HG03469 (cell line): ENCODE results near the gene BORCS8.
"Not testable (repeated sequence)": the region's sequence is repeated elsewhere in the genome, so short reads cannot be mapped to it uniquely, and the experiment has no call there.

Source experiments
- ATAC-seq: cut with Tn5 transposase; IDR thresholded peaks from one replicate; pipeline ENCODE4 v1.9.1; 2021; ENCODE audit warnings: mild to moderate bottlenecking, moderate library complexity, moderate number of reproducible peaks; ENCODE audit not compliant: unreplicated experiment

Gene BORCS8

DNA sequence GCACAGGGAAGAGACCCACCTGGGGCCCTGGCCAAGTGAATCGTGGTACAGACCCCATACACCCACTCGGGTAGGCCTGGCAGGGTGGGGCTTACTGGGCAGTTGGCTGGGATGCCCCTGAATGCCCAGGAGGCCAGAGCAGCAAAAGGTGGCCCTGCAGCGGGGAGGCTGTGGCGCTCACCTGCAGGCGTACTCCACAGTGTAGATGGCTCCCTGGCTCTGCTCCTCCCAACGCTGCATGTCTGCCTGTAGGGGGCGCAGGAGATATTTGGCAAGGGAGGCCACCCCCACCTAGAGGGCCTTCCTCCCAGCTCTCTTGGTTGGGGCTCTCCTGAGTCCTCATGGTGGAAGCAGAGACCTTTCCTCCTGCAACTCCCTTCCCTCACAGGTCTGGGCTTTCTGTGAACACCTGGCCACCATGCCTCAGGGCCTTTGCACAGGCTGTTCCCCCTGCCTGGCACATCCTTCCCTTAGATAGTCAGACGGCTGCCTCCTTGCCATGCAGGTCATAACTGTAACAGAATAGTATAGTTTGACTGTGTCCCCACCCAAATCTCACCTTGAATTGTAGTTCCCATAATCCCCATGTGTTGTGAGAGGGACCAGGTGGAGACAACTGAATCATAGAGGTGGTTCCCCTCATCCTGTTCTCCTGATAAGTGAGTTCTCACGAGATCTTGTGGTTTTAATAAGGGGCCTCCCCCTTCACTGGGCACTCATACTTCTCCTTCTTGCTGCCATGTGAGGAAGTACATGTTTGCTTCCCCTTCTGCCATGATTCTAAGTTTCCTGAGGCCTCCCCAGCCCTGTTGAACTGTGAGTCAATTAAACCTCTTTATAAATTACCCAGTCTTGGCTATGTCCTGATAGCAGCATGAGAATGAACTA, 5.9 kb downstream of the BORCS8 start:
- ATAC-seq: no peak

DNA sequence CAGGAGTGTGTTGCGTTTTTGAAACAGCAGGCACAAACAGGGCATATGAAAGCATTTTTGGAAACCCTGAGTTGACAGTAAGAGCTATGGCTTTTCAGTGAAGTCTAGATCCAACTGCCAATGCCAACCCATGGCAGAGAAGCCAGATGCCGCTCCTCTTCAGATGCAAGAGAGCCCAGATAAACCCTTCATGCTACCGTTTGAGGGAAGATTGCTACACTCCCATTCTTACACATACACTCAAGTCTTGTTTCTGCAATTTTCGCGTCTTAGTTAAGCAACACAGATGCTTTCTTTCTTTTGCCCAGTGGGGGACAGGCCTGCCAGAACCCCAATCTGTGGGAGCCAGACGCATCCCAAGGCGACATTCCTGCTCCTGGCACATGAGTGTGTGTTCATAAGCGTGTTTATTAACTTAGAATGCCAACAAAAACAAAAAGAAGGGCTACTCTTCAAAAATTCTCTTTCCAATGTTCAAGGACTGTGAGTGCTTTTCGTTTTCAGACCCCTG, 10.4 kb downstream of the BORCS8 start:
- ATAC-seq: no peak

DNA sequence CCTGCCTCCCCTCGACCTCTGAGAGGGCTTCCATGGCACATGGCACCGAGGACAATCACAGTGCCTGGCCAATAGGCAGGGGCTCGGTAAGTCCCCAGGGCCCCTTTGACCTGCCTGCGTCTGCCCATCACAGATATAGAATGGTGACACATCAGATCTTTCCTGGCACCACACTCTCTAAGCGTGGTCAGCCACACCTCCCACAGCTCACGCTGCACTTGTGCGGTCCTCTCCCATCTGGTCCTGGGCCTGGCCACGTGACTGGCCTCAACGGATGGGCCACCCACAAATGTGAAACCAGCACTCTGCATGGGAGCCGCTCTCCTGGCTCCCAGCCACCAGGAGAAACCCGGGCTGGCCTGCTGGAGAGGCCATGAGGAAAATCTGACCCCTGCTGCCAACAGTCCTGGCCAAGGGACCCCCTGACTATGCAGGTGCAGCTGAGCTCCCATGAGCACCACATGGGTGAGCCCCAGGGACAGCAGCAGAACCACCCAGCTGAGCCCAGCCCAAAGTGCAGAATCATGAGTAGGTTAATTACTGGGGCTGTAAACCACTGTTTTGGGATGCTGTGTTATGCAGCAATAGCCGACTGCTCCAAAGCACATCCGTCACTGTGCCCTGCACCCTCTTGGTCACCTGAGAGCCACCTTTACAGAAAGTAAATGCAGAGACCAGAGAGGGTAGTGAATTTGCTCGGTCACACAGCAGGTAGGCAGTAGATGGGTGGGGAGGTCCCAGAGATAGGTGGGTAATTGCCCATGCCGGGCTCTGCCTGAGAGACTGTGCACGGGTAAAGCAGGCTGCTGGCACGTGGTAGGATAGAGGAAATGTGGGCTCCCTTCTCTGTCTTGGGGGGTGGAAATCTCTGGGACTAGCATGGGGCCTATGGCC, 12.2 kb downstream of the BORCS8 start:
- ATAC-seq: no peak

DNA sequence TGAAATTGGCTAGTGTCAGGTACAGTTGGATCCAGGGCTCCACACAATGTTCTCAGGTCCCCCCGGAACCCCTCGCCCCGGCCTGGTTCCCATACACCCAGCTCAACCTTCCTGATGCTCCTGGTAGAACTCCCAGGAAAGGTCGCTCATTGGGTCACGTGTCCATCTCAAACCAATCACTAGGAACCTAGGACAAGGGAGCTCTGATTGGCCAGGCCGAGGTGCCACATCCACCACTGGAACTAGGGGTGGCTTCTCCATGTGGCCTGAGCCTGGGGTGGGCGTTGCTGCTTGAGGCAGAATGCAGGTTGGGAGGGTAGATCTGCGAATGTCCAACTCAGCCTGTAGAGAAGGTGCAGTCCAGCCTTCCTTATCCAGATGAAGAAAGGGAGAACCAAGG, 15.0 kb downstream of the BORCS8 start:
- ATAC-seq: no peak

DNA sequence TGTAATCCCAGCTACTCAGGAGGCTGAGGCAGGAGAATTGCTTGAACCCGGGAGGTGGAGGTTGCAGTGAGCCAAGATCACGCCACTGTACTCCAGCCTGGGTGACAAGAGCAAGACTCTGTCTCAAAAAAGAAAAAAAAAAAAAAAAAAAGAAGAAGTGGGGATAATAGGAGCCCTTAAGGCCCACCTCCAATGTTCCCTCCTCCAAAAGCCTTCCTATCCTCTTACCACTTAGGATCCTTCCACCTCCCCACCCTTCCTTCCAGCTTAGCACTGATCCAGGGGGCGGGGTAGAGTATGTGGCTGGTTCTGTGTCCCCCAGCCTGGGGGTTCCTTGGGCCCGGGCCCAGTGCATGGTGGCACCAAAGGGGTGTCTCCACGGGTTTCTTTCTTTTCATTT, 18.7 kb downstream of the BORCS8 start:
- ATAC-seq: not testable (repeated sequence)

DNA sequence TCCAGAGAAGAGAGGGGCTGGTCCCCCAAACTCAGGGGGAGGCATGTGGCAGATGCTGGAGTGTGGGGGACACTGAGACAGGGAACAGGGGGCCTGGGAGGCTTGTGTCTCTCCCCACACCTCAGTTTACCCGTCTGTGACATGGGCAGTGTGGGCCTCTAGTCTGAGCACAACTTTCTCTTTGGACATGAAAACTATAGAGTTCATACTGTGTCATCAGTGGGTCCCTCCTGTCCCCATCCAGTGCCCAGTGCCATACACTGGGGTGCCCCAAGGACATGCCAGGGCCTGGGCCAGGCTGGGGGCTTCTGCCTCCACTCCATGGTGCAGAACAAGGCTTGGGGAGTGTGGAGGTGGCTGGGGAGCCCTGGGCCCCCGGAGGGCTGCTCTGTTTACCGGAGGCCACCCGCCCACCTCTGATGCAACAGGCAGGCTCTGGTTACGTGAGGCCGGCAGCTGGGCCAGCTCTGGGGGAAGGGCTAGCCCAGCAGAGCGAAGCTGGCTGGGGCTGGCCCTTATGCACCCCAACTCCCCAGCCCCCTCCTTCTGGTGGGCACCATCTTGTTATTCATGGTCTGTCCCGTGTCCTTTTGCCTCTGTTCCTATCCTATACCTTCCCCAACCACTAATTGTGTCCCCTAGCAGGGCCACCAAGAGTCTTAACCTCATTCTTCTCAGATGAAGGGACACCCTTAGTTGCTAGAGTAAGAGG, 20.0 kb downstream of the BORCS8 start:
- no peak for ATAC-seq

DNA sequence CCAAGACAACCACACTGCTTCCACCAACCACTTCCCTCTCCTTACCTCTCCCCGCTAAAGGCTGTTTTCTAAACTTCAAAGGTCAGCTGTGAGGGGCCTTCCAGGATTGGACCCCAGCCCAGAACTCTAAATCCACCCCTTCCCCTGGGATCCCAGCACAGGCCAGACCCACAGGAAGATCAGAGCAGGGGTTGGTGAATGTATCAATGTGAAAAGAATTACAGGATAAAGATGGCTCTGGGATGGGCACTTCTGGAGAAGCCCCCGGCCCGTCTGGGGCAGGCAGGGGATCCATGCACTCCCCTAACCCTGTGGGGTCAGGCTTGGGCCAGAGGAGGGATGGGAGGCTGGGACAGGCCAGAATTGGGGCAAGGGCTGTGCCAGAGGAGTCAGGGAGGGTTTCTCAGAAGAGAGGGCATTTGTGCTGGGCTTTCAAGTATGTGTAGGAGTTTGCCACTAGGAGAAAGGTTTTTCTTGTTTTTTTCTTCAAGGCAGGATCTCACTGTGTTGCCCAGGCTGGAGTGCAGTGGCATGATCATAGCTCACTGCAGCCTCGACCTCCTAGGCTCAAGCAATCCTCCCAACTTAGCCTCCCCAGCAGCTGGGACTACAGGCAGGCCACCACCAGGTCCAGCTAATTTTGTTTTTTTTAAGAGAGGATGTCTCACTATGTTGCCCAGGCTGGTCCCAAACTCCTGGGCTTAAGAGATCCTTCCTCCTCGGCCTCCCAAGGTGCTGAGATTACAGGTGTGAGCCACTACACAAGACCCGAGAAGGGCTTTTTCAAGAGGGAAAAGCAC, 20.9 kb downstream of the BORCS8 start:
- ATAC-seq: no peak

DNA sequence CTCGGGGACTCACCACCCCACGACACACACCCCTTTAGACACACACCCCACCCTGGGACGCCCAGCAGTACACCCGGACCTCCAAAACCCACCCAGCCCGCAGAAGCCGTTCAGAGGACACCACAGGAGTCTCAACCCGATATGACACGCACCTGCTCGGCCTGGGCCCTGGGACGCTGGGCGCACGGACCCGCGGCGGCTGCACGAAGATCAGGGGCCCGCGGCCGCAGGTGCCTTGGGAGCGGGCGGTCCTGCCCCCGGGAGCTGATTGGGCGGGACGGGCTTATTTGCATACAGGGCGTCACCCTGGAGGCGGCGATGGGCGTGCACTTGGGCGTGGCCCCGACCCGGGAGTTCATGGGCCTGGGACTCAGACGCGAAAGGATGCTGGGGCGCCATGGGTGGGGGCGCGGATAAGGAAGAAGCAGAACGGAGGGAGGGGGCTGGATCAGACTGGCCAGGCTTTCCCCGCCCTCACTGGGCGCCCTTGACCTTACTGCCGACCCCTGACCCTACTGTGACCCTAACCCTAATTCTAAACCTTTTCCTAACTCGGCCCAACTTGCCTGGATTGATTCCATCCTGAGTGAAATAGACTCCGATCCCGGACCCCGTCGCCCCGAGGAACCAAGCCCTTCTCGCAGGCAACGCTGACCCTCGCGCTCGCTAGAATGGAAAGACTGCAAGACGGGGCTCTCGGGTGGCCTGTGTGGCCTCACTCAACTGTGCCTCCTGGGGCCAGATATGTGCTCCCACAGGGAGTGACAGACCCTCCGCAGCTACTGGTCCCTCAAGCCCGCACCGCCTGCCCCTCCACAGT, 21.7 kb downstream of the BORCS8 start, which contains the start of gene MEF2B:
Gene MEF2B, minus strand, starts transcription at position 211 of the 820 bp plus-strand sequence. CDS start 19,528 bp downstream, outside the sequence.
- ATAC-seq: peak; percentile 71

DNA sequence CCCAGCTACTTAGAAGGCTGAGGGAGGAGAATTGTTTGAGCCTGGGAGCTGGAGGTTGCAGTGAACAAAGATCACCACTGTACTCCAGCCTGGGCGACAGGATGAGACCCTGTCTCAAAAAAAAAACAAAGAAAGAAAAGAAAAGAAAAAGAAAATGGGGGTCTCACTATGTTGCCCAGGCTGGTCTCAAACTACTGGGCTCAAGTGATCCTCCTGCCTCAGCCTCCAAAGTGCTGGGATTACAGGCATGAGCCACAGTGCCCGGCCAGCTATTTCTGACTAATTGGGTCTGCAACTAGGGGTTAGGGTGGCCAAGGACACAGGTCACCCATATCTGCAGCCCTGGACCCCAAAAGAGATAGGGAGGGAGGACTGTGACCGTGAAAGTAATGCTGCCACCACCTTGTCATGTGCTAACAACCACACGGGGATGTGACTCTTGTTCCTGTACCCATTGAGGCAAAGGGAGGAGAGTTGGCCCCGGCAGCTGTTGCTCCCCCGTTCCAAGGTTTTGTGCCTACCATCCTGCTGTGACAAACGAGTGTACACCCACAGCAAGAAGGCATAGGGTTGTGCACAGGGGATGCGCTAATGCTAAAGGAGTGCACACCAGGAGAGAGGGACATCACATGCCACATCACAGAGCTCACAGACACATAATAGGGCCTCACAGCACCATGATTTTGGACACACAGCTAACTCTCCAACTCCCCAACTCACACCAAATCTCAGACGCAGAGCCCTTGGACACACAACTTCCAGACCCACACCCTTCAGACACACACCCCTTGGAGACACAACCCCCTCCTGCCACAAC, 22.5 kb downstream of the BORCS8 start:
- no peak for ATAC-seq

DNA sequence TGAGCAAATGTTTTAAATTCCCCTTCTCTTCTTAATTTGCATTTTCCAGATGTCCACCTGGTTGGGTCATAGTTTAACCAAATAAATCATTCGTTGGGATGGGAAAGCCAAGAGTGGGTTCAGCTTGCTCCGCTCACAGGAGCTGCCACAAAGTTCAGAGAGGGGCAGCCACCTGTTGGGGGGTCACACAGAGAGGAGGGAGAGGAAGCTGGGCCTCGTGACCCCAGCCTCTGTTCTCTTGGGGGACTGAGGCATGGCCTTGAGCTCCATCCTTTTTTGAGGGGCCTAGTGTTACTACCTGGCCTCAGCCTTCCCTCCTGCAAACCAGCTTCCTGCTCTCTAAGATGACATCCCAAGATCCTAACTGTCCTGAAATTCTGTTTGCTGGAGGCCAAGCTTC, 24.3 kb downstream of the BORCS8 start:
- ATAC-seq: no peak

DNA sequence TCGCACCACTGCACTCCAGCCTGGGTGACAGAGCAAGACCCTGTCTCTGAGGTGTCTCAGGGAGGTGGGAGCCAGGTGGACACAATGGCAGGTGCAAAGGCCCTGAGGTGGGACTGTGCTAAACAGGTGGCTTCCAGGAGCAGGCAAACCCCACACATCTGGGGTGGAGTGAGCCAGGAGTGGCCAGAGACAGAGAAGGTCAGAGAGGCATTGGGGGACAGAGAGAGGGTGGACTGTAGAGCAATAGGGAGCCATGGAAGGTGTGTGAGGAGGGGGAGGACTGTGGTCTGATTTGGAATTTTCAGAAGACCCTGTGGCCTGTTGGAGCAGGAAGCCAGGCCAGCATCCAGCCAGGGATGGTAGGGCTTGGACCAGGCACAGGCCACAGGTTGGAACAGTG, 26.6 kb downstream of the BORCS8 start:
- ATAC-seq: no peak

DNA sequence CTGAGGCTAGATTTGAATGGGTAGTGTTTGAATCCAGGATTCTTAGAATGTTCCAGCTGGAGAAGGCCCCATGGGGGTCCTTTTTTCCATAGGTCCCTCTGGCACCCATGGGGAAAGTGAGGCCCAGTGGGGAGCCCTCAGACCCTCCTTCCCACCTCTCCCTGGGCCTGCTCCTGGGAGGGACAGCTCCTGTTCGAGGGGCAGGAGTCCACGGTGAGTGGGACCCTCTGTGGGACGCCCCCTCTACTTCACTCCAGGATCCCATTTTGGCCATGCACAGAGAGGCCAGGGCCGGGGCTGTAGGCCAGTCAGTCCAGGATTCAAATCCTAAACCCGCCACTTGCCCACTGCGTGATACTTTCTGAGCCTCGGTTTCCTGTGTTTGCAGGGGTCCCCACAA, 29.5 kb downstream of the BORCS8 start:
- ATAC-seq: no peak

DNA sequence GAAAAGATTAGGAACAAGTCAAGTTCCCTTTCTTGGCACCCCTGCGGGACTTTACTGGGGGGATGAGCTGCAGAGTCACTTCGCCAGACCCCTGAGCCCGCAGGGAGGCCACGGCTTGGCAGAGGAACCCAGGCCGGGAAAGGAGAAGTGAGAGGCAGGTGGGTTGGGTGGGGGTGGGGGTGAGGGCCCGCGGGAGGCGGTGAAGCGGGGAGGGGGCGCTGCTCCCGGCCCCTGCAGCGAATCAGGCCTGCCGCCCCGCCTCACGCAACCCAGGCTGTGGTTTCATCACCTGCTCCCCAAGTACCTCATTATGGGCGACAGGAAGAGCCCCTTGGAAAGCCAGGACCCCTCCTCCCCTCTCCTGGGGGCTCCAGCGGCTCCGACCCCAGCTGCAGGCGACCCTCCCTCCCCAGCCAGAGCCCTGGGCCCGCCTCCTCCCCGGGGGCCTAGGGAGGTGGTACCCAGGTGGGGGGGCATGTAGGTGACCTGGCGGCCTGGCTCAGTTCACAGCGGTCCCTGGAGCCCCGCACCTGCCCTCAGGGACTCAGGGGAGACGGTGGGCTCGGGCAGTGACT, 31.4 kb downstream of the BORCS8 start:
- ATAC-seq: no peak

DNA sequence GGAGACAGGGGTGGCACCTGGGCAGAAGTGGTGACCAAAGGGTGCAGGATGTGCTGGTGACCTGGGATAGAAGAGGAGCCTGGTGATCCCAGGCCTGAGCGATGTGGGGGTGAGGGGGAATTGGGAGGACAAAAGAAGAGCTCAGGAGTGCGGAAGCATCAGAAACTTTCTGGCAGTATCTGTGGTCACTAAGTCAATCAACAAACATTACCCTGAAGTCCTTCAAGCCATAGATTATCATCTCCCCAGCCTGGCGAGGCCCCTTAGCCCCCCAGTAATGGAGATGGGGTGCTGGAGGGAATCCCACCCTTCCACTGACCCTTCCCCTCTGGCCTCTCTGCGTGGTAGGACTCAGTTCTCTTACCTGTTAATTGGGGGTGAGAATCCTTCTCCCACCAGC, 32.4 kb downstream of the BORCS8 start:
- no peak for ATAC-seq

DNA sequence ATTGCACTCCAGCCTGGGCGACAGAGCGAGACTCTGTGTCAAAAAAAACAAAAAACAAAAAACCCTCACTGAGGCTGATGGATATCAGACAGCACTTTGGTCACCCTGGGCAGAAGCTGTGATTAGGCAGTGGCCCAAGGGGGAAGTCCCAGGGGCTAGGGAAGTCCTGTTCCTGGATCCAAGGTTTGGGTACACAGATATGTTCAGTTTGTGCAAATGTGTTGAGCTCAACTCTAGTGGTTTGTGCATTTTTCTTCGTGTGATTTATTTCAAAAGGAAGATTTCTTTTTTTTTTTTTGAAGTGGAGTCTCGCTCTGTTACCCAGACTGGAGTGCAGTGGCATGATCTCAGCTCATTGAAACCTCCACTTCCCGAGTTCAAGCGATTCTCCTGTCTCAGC, 34.1 kb downstream of the BORCS8 start:
- ATAC-seq: no peak

DNA sequence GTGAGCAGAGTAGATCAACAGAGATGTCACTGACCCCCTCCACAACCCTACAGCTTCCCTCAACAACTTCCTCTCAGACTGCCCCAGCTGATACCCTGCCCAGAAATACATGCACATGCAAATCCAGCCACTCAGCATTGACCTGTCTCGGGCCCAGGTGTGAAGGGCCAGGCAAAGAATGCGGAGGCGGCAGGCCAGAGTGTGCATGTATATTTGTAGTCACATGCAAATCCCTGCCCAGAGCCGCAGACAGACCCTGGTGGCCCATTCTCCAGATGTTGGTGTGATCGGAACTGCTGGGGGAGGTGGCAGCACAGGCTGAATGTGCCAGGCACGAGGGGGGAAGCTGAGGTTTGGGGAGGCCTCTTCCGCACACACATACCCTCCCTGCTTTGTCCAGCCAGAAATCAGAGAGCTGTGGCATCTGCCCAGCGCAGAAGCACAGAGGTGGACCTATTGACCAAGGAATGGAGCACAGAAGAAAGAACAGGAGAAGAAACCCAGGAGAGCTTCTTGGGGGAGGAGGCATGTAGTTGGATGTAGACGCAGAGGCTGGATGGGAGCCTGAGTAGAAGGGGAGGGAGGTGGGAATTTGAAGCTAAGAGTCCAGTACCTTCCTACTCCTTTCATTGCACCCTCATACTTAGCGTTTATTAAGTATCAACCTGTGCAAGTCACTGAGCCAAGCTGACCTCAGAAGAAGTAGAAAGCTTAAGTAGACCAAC, 36.3 kb downstream of the BORCS8 start:
- peak; percentile 48 for ATAC-seq

DNA sequence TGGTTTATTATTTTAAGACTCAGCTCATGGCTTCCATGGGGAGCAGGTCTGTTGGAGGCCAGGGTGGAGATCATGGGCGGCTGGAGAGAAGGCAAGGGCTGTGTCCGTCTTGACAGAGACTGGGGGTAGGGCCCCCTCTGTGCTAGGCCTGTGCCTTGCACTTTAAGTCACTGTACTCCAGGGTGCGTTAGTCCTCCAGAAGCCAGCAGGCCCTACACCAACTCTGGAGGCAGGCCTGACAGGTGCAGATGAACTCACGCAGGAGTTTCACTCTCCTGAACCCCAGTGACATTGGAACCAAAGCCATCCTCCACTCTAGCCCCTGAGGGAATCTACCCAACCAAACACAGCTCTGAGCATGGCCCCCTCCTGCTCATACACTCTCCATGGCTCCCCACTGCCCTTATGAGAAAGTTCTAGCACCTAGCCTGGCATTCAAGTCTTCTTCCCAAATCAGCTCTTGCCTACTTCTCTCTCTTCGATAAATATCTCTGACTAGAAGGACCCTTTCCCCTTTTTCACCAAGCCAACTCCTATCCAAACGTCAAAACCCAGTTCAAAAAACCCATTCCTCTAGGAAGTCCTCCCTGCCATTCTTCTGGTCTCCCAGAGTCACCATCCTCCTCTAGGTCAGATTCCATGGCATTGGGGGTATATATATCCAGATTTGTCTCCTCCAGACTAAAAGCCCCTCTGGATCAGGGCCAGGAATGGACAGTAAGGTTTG, 37.0 kb downstream of the BORCS8 start:
- no peak for ATAC-seq
